Measurements from ENCODE around the gene UGT1A5. TPM values are rescaled to one million over a fixed set of nuclear protein-coding genes. Genes with fewer than 3 reads are reported as not detected.
"Not testable (repeated sequence)": the region's sequence is repeated elsewhere in the genome, so short reads cannot be mapped to it uniquely, and the experiment has no call there.

Gene UGT1A5
- polyA plus RNA-seq, 1 of the 3 experiments (the other 2 are of a cell fraction), result not detected

- peak; percentile 31 for DNase-seq
- POLR2A ChIA-PET, result no interaction called here
- Histone ChIP-seq H3K4me2 (0 out of 2 replicates have a peak overlapping the region, but pooled peaks have one; percentile 2), H2AFZ (ENCODE audit: low read depth) (no peak overlapping the region), H3K79me2 (ENCODE audit: insufficient read depth) (no peaks in the 10 kb centered on the region), H3K36me3 (replicated peaks in 1 of 2; ENCODE audit: control insufficient read depth in 1 of 2, insufficient read depth in 2 of 2, low read length in 1 of 2) (no peaks in the 10 kb centered on the region), H3K9me2 (no peaks in the 10 kb centered on the region), H3F3A (replicated peaks; ENCODE audit: insufficient read depth) (no peaks in the 10 kb centered on the region), H4K20me1 (ENCODE audit: insufficient read depth) (no peaks in the 10 kb centered on the region), H3K4me1 (ENCODE audit: control insufficient read depth in 1 of 2, insufficient read depth in 2 of 2, low read depth in 1 of 2, low read length in 1 of 2) (peaks cover 0 to 3% of the 10 kb centered on the region in 2 experiments; a peak in 2 of 4 replicates), H3K9ac (no peak overlapping the region), H3K27ac (ENCODE audit: low read depth in 2 of 2, low read length in 1 of 2) (peak overlapping the region; percentile 19 to 76; a peak in 2 of 4 replicates), H3K4me3 (ENCODE audit: low read depth in 2 of 2, low read length in 1 of 2) (no peak overlapping the region), H3K27me3 (ENCODE audit: insufficient read depth) (no peaks in the 10 kb centered on the region), H3K9me3 (no peaks in the 10 kb centered on the region)
- CTCF ChIA-PET, result interaction anchor here (1.0 kb wide), 1 partner anchor 11 kb away, joined by 3 read pairs; no protein-coding TSS in a partner anchor
- no peak for TF ChIP-seq IRF3 (IDR thresholded peaks at IDR 0.05; ENCODE audit: low read depth, low read length)
- TF ChIP-seq NFIC (IDR thresholded peaks at IDR 0.05; ENCODE audit: borderline replicate concordance), result no peak
- TF ChIP-seq FOXJ3 (CRISPR knock-in tag; IDR thresholded peaks at IDR 0.05), result no peak
- peak in 1 of 2 experiments; percentile 50; a peak in 1 of 4 replicates for TF ChIP-seq EP300 (IDR thresholded peaks at IDR 0.05; ENCODE audit: borderline replicate concordance in 1 of 2, low read depth in 1 of 2, low read length in 1 of 2)
- TF ChIP-seq, protein P1, sequence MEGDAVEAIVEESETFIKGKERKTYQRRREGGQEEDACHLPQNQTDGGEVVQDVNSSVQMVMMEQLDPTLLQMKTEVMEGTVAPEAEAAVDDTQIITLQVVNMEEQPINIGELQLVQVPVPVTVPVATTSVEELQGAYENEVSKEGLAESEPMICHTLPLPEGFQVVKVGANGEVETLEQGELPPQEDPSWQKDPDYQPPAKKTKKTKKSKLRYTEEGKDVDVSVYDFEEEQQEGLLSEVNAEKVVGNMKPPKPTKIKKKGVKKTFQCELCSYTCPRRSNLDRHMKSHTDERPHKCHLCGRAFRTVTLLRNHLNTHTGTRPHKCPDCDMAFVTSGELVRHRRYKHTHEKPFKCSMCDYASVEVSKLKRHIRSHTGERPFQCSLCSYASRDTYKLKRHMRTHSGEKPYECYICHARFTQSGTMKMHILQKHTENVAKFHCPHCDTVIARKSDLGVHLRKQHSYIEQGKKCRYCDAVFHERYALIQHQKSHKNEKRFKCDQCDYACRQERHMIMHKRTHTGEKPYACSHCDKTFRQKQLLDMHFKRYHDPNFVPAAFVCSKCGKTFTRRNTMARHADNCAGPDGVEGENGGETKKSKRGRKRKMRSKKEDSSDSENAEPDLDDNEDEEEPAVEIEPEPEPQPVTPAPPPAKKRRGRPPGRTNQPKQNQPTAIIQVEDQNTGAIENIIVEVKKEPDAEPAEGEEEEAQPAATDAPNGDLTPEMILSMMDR (IDR thresholded peaks at IDR 0.05), result no peak
- peak; percentile 80 for TF ChIP-seq GATA2 (CRISPR knock-in tag; IDR thresholded peaks at IDR 0.05)
- TF ChIP-seq TCF12 (IDR thresholded peaks at IDR 0.05), result peak; percentile 20; the same call in 1 of the 2 replicates
- TF ChIP-seq SMC3 (IDR thresholded peaks at IDR 0.05; ENCODE audit: low read depth, low read length), result no peak
- no peak for TF ChIP-seq TAF1 (IDR thresholded peaks at IDR 0.05; ENCODE audit: borderline replicate concordance, low read depth, low read length)
- no peak for TF ChIP-seq POLR2AphosphoS5 (IDR thresholded peaks at IDR 0.05; ENCODE audit: low read depth, low read length)
- TF ChIP-seq RCOR1 (IDR thresholded peaks at IDR 0.05; ENCODE audit: low read length), result peak; percentile 71; the same call in 1 of the 2 replicates
- WGBS (ENCODE audit: low lambda C conversion rate), result 21% methylated on average over 1 of the region's 1 CpG
These were observed 12.6 kb upstream of the UGT1A5 start for GRCh38 chr2:233700028-233700635.

DNA sequence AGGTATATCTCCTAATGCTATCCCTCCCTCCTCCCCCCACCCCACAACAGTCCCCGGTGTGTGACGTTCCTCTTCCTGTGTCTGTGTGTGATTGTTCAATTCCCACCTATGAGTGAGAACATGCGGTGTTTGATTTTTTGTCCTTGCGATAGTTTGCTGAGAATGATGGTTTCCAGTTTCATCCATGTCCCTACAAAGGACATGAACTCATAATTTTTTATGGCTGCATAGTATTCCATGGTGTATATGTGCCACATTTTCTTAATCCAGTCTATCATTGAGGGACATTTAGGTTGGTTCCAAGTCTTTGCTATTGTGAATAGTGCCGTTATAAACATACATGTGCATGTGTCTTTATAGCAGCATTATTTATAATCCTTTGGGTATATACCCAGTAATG is 11.9 kb upstream of the UGT1A5 start:
- H3K9me2 ChIP-seq; H3K4me1 ChIP-seq (ENCODE audit: control insufficient read depth in 1 of 2, insufficient read depth in 2 of 2, low read depth in 1 of 2, low read length in 1 of 2); H4K20me1 ChIP-seq (ENCODE audit: insufficient read depth); H3K27me3 ChIP-seq (ENCODE audit: insufficient read depth); DNase-seq; POLR2A ChIA-PET; H2AFZ ChIP-seq (ENCODE audit: low read depth); H3K4me2 ChIP-seq; H3K9me3 ChIP-seq; H3F3A ChIP-seq (replicated peaks; ENCODE audit: insufficient read depth); H3K27ac ChIP-seq (ENCODE audit: low read depth in 2 of 2, low read length in 1 of 2); H3K36me3 ChIP-seq (replicated peaks in 1 of 2; ENCODE audit: control insufficient read depth in 1 of 2, insufficient read depth in 2 of 2, low read length in 1 of 2); H3K4me3 ChIP-seq (ENCODE audit: low read depth in 2 of 2, low read length in 1 of 2); H3K79me2 ChIP-seq (ENCODE audit: insufficient read depth); H3K9ac ChIP-seq: not testable (repeated sequence)
- CTCF ChIA-PET, result interaction anchor here (1.0 kb wide), 1 partner anchor 10 kb away, joined by 3 read pairs; no protein-coding TSS in a partner anchor
- 73% methylated on average over 5 of the region's 5 CpGs for WGBS (ENCODE audit: low lambda C conversion rate)
